Ovary (tissue), 9 donors: ENCODE results near the gene FAM177B. TPM values are rescaled to one million over a fixed set of nuclear protein-coding genes. Genes with fewer than 3 reads are reported as not detected.
"Not testable (repeated sequence)": the region's sequence is repeated elsewhere in the genome, so short reads cannot be mapped to it uniquely, and the experiment has no call there.

Experiments used
- DNase-seq, 5 donors: peaks; one replicate each; pipeline ENCODE4 v3.0.0-alpha.2; 2019 to 2020
- H3K27ac ChIP-seq, 2 donors: fragments of 200-600 bp; one replicate each; pipeline versions ENCODE4 v1.5.1 to v1.8.0; 2019 to 2022
- H3K27me3 ChIP-seq: fragments of 200-600 bp; one replicate; pipeline ENCODE4 v1.8.0; 2022
- H3K36me3 ChIP-seq: fragments of 200-600 bp; sonication (generic); one replicate; pipeline ENCODE4 v1.5.1; 2019
- H3K4me1 ChIP-seq: one replicate; pipeline ENCODE4 v1.8.1; 2013; ENCODE audit warnings: mild to moderate bottlenecking, moderate library complexity; ENCODE audit not compliant: insufficient read depth
- H3K4me3 ChIP-seq: fragments of 200-600 bp; sonication (generic); one replicate; pipeline ENCODE4 v1.5.1; 2017
- H3K9me3 ChIP-seq, 2 donors: fragments of 200-600 bp in 1 of 2; sonication (generic) in 1 of 2; one replicate each; pipeline versions ENCODE4 v1.5.1 to v1.8.1; 2013 to 2019; ENCODE audit warnings: mild to moderate bottlenecking in 1 of 2, moderate library complexity in 1 of 2
- CTCF ChIP-seq, 3 donors: fragments of 450-650 bp in 2 of 3; fragments of 200-600 bp in 1 of 3; IDR thresholded peaks; one replicate each; pipeline versions ENCODE4 v1.5.1 to v1.8.0; 2016 to 2022; ENCODE audit warnings: antibody characterized with exemption in 3 of 3, mild to moderate bottlenecking in 1 of 3
- EP300 ChIP-seq: sonication (generic); formaldehyde crosslinking; IDR thresholded peaks from one replicate; pipeline ENCODE4 v1.6.1; 2017; ENCODE audit warnings: antibody characterized with exemption
- POLR2A ChIP-seq: fragments of 450-650 bp; IDR thresholded peaks from one replicate; pipeline ENCODE4 v1.6.1; 2017; ENCODE audit warnings: antibody characterized with exemption, mild to moderate bottlenecking, moderate library complexity
- WGBS, 3 donors: extraction: QIAGEN DNeasy Blood & Tissue Kit in 1 of 3; methylation state at CpG; one replicate each; pipeline versions ENCODE4 v1.1.5 to v1.1.7; 2013 to 2017; 5-methylcytosine and 5-hydroxymethylcytosine counted together
- intact Hi-C, 4 donors: fragments of 100-400 bp; cut with DNase I; formaldehyde crosslinking; loops; one replicate each; pipeline versions ENCODE4 v1.11.0 to v1.15.1; 2022 to 2023
- polyA plus RNA-seq, 2 donors: library from polyadenylated mRNA; stranded (reverse); fragments of 200-250 nt in 1 of 2; fragments of 350-450 nt in 1 of 2; fragmentation: Illumina TruSeq in 1 of 2; extraction: RNeasy Lipid Tissue Mini Kit (QIAGEN cat#74804) in 1 of 2; gene quantifications; one replicate each; pipeline ENCODE4 v1.2.3, GENCODE V29; 2013 to 2014
- total RNA-seq, 7 donors: library from RNA; depleted of rRNA in 2 of 7; stranded (reverse); fragments of >200 nt in 2 of 7; fragmentation: NEBNext Ultra II Directional in 3 of 7; extraction: Animal tissue kit (Norgen Biotek cat#: 25700) in 3 of 7; gene quantifications; one replicate each; pipeline versions ENCODE4 v1.1.0 to v1.2.4, GENCODE V29; 2016 to 2023
- donor health status: DM: no; HTN: no; CAD: no; lungs with moderate emphysema.
- donor health status: DM: no; HTN: no; CAD: no.
- donor health status: Bipolar disorder and iron deficiency.
- donor health status: DM: yes; HTN: yes; CAD: no.
- donor health status: DM: no; HTN: no; CAD: no.
- donor health status: DM: yes; HTN: yes; CAD: no.

FAM177B gene
- total and polyA plus RNA-seq, 9 donors: 0.23 to 0.55 (median 0.34) TPM; not detected in 6

- Histone ChIP-seq H3K9me3 (no peaks in the 10 kb centered on the region), H3K36me3 (no peaks in the 10 kb centered on the region), H3K27ac (no peak overlapping the region), H3K4me1 (no peaks in the 10 kb centered on the region), H3K4me3 (no peak overlapping the region), H3K27me3 (no peaks in the 10 kb centered on the region)
- intact Hi-C loops: loop anchor here in 1 of 4 donors (5.0 kb wide), 1 partner anchor 342 kb away; no protein-coding TSS in a partner anchor
- no peak for DNase-seq
- WGBS, 3 donors: 75 to 88% (median 80%) methylated on average over 1 of the region's 1 CpG
- no peak for TF ChIP-seq POLR2A
Observed at GRCh38 chr1:222739929-222740328, 2.9 kb downstream of the FAM177B start.

DNA sequence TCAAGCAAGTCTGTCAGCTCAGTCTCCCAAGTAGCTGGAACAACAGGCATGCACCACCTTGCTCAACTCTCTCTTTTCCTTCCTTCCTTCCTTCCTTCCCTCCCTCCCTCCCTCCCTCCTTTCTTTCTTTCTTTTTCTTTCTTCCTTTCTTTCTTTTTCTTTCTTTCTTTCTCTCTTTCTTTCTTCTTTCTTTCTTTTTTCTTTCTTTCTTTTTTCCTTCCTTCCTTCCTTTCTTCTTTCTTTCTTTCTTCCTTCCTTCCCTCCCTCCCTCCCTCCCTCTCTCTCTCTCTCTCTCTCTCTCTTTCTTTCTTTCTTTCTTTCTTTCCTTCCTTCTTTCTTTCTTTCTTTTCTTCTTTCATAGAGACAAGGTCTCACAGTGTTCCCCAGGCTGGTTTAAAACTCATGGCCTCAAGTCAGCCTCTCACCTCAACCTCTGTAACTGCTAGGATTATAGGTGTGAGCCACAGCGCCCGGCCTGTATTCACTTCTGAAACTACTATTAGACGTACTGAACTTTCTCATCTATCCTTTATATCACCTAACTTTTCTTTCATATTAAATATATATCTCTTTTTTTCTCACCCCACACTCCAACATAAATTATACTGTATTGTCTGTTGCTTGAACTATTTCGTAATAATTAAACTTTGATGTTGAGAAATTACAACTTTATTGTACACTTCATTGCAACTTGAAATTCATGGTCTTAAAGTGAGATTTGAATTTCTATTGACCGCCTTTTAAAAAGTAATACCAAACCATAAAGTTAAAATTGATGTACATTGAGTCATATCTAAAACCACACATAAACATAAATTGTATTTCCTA is 4.8 kb downstream of the FAM177B start:
- intact Hi-C loops: loop anchor here in 1 of 4 donors (5.0 kb wide), 1 partner anchor 340 kb away; no protein-coding TSS in a partner anchor
- 95 to 96% (median 96%) methylated on average over 5 of the region's 5 CpGs for WGBS, 3 donors
- H3K4me3 ChIP-seq, H3K9me3 ChIP-seq, H3K4me1 ChIP-seq, H3K27me3 ChIP-seq, H3K27ac ChIP-seq, H3K36me3 ChIP-seq, DNase-seq: not testable (repeated sequence)

DNA sequence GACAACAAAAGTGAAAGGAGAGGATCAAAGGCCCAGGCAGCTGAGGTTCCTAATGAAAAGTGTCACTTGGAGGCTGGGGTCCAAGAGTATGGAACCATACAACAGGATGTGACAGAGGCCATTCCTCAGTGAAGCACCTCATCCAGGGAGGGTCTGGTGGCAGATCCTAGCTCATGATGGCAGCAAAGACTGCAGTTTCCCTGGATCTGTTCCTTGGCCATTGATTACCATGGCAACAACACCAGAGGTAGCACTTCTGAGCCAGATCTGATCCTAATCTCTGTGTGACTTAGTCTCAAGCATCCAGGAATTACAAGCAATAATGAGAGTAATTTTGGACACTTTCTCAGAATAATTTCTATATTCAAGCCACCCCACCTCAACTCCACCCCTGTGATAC is 12.9 kb downstream of the FAM177B start:
- Histone ChIP-seq H3K27ac (no peak overlapping the region), H3K9me3 (no peaks in the 10 kb centered on the region), H3K36me3 (no peaks in the 10 kb centered on the region), H3K27me3 (no peaks in the 10 kb centered on the region), H3K4me3 (no peak overlapping the region), H3K4me1 (no peaks in the 10 kb centered on the region)
- no peak for DNase-seq
- intact Hi-C loops: no loop called here
- TF ChIP-seq CTCF (IDR thresholded peaks at IDR 0.05) (no peak), POLR2A (no peak), EP300 (no peak)

DNA sequence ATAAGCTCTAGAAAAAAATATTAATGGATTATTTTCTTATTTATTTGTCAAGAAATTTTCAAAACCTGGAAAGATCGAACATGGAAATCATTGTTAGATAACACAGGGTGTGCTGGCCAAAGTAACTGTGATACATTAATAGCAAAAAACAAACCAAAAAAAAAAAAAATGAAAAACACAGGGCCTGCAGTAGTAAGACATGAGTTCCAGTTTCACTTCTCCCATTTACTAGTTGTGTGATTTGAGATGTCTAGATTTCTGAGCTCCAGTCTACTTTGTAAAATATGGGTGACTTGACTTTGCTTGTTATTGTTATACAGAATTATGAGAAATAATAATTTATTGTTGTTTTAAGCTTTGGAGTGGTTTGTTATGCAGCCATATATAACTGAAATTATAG is 13.6 kb downstream of the FAM177B start:
- Histone ChIP-seq H3K27me3 (no peaks in the 10 kb centered on the region), H3K4me1 (no peaks in the 10 kb centered on the region), H3K4me3 (no peak overlapping the region), H3K9me3 (no peaks in the 10 kb centered on the region), H3K27ac (no peak overlapping the region), H3K36me3 (no peaks in the 10 kb centered on the region)
- DNase-seq: no peak
- TF ChIP-seq POLR2A: no peak
- TF ChIP-seq EP300: no peak
- intact Hi-C loops: no loop called here
- WGBS, 3 donors: 82 to 93% (median 83%) methylated on average over 1 of the region's 1 CpG

GRCh38 chr1:222751255-222751654 is 14.3 kb downstream of the FAM177B start:
- 80 to 87% (median 81%) methylated on average over 3 of the region's 3 CpGs for WGBS, 3 donors
- Histone ChIP-seq H3K27me3 (no peaks in the 10 kb centered on the region), H3K27ac (no peak overlapping the region), H3K4me1 (no peaks in the 10 kb centered on the region), H3K4me3 (no peak overlapping the region), H3K36me3 (no peaks in the 10 kb centered on the region), H3K9me3 (no peaks in the 10 kb centered on the region)
- no peak for DNase-seq
- TF ChIP-seq EP300 (no peak), CTCF (IDR thresholded peaks at IDR 0.05) (no peak), POLR2A (no peak)
- intact Hi-C loops: no loop called here
